Muscle of back (tissue), 11 donors: ENCODE data around the gene ECSCR. TPM values are rescaled to one million over a fixed set of nuclear protein-coding genes. Genes with fewer than 3 reads are reported as not detected.
A peak's percentile ranks its signal among the peaks of the same experiment; 100 is the strongest.
"Not testable (repeated sequence)": the region's sequence is repeated elsewhere in the genome, so short reads cannot be mapped to it uniquely, and the experiment has no call there.

ENCODE experiments used
- DNase-seq, 3 donors: peaks; one replicate each; pipeline versions ENCODE4 v3.0.0 to v3.0.0-alpha.2; 2013
- polyA plus RNA-seq, 10 donors: library from polyadenylated mRNA; unstranded; fragments of 120-200 nt; gene quantifications; one replicate each; pipeline ENCODE4 v1.2.1, GENCODE V29; 2013; ENCODE audit not compliant: insufficient read length in 10 of 10

Gene ECSCR
- polyA plus RNA-seq, 10 donors, result 28.8 to 40.9 (median 32.3) TPM

- DNase-seq, result no peak
These were observed 11.4 kb downstream of the ECSCR start for GRCh38 chr5:139451176-139451575.

DNA sequence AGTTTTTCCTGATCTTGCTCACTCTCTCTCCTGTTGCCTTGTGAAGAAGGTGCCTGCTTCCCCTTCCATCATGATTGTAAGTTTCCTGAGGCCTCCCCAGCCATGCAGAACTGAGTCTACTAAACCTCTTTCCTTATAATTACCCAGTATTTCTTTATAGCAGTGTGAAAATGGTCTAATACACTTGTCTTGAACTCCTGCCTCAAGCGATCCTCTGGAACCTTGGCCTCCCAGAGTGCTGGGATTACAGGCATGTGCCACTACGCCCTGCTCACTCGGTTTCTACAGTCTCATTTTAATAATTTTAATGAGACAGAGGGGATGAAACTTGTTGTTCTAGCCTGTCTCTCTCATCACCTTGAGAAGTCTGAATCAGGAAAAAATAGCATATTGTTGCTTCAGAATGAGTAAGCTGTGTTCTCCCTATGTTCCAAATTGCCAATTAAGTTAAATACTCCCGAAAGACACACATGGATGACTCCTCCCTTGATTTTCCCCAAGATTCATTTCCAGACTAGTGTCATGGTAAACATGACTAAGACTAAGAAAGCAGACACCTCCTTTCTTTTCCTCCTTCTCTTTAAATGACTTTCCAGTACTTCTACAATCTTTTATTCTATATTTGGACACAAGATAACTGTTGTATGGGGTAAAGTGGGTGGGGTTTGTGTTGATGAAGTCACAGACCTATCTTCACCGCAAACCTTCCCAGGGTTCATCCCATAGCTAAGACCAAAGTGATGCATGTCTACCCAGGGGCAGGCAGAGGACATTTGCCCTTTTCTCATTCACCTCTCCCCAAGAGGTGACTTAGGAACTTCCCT, 15.4 kb downstream of the ECSCR start:
- DNase-seq, result peak in 1 of 3 donors; percentile 33

GRCh38 chr5:139445325-139446170, 17.0 kb downstream of the ECSCR start:
- DNase-seq, result peak; percentile 55 to 76 (median 67)

DNA sequence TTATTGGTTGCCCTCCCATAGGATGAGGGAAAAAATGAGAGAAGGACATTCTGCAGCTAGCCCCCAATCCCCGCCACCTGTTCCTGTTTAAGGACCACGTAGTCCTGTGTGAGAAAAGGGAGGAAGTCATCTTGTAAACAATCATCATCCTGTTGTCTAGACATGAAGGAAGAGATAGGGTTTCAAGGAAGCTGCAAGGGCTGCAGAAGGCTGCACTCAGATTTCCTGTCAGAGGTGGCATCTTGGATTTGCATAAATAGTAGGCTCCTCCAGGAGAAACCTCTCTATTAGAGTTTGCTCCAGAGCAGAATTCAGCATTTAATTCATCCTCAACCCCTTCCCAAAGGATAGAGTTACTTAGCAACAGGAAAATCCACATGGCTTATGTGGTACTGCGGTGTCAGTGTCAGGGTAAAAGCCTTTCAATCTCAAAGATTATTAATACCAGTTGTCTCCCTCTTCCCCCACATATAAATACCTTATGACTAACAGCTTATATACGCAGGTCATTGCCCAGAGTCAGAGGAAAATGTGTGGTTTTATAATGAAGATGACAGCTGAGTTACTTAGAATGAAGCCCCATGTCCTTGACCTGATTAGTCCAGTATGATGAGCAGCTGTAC, 18.6 kb downstream of the ECSCR start:
- DNase-seq, result peak in 1 of 3 donors; percentile 86

GRCh38 chr5:139440416-139440815, 22.1 kb downstream of the ECSCR start:
- not testable (repeated sequence) for DNase-seq

GRCh38 chr5:139439013-139439903, 23.3 kb downstream of the ECSCR start, which contains the start of gene DNAJC18:
Gene DNAJC18, minus strand, starts transcription at chr5:139439525. Its CDS starts 80 bp downstream, at chr5:139439445.
- peak; percentile 92 to 97 (median 96) for DNase-seq

- DNase-seq, result peak in 1 of 3 donors; percentile 46
These were observed 23.9 kb downstream of the ECSCR start for GRCh38 chr5:139438707-139439012.

DNA sequence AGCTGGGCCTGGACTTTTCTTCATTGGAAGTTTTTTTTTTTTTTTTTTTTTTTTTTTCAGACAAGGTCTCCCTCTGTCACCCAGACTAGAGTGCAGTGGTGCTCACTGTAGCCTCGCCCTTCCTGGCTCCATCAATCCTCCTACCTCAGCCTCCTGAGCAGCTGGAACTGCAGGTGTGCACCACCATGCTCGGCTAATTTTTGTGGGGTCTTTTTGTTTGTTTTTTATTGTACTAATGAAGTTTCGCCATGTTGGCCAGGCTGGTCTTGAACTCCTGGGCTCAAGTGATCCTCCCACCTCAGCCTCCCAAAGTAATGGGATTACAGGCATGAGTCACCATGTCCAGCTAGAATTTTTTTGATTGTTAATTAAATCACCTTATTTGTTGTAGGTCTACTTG, 26.9 kb downstream of the ECSCR start:
- DNase-seq, result no peak

DNA sequence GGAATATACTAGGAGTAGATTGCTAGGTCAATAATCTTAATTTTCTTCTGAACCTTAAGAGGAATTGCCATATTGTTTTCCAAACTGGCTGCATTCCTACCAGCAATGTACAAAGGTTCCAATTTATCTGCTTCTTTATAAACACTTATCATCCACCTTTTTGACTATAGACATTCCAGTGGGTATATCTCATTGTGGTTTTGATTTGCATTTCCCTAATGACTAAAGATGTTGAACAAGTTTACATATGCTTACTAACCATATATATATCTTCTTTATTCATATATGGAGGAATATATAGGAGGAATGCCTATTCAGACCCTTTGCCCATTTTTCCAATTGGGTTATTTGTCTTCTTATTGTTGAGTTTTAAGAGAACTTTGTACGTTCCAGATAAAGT, 30.8 kb downstream of the ECSCR start:
- no peak for DNase-seq

- DNase-seq, result no peak
These were observed 32.5 kb downstream of the ECSCR start for GRCh38 chr5:139430015-139430414.

GRCh38 chr5:139426203-139426885, 36.2 kb downstream of the ECSCR start:
- DNase-seq, result no peak

- DNase-seq, result no peak
These were observed 37.0 kb downstream of the ECSCR start for GRCh38 chr5:139425497-139425896.

GRCh38 chr5:139422307-139422893, 40.1 kb downstream of the ECSCR start:
- peak; percentile 68 to 86 (median 75) for DNase-seq

GRCh38 chr5:139419226-139420192, 43.0 kb downstream of the ECSCR start:
- DNase-seq, result no peak

GRCh38 chr5:139418793-139419192, 43.8 kb downstream of the ECSCR start:
- DNase-seq, result no peak

DNA sequence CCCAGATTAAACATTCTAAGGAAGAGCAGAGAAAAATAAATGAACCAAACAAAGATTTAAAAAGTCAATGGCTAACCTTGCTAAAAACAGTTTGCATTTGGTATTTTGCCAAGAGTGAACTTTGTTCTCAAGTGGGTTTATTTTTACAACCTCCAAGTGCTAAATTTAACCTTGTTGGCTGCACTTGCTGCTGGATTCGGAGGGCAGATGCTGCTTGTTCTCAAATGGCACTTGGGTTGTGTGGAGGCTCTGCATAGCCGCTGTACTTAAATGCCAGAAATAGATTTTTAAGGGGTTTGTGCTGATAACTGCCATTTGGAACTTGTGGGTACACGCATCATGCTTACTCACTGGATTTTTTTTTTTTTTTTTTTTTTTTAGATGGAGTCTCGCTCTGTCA, 45.3 kb downstream of the ECSCR start:
- DNase-seq, result peak in 2 of 3 donors; percentile 45 to 65

GRCh38 chr5:139416651-139417050, 45.9 kb downstream of the ECSCR start:
- no peak for DNase-seq

DNA sequence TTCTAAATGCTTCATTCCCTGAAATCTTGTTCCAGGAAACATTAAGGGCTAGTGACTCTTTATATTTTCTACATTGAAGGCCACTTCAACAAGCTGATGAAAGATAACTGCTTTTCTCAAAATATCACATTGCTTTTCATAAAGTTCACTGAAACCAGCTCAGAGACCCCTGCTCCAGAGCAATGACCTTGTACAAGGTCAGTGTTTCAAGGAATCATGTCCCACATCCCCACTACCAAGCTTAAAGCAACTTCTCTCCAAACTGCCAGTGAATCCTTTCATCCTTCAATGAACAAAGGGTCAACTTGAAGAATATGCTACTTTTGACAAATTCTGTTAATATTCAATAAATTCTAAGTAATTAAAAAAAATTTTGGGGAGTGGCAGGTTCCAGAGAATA, 46.7 kb downstream of the ECSCR start:
- DNase-seq, result no peak
